Progenitor cell of endocrine pancreas (in vitro differentiated cells): ENCODE data around the gene KCNMB2. TPM values are rescaled to one million over a fixed set of nuclear protein-coding genes. Genes with fewer than 3 reads are reported as not detected.
A peak's percentile ranks its signal among the peaks of the same experiment; 100 is the strongest.

ENCODE experiments used
- DNase-seq: peaks from one replicate; pipeline ENCODE4 v3.0.0; 2021; ENCODE audit warnings: low spot score; ENCODE audit not compliant: unreplicated experiment
- H3K27ac Mint-ChIP-seq: 2 replicates; pipeline ENCODE4 v1.8.0; 2021; ENCODE audit warnings: mild to moderate bottlenecking, moderate library complexity, mixed read lengths
- H3K27me3 Mint-ChIP-seq: 2 replicates; pipeline ENCODE4 v1.8.0; 2021; ENCODE audit warnings: mixed read lengths
- H3K36me3 Mint-ChIP-seq: 2 replicates; pipeline ENCODE4 v1.8.0; 2022; ENCODE audit warnings: mixed read lengths; ENCODE audit not compliant: insufficient read depth
- H3K4me1 Mint-ChIP-seq: 2 replicates; pipeline ENCODE4 v1.8.0; 2021; ENCODE audit warnings: low read depth, mixed read lengths
- H3K4me3 Mint-ChIP-seq: 2 replicates; pipeline ENCODE4 v1.8.0; 2021; ENCODE audit warnings: low read depth, mild to moderate bottlenecking, moderate library complexity, mixed read lengths
- H3K9me3 Mint-ChIP-seq: 2 replicates; pipeline ENCODE4 v1.8.0; 2021; ENCODE audit warnings: low read depth, mixed read lengths
- CTCF ChIP-seq: fragments of 200-600 bp; sonication (generic); IDR thresholded peaks from one replicate; pipeline ENCODE4 v1.5.0; 2021; ENCODE audit warnings: antibody characterized with exemption, mild to moderate bottlenecking; ENCODE audit not compliant: unreplicated experiment
- total RNA-seq: library from RNA; stranded (reverse); gene quantifications from 2 replicates; pipeline ENCODE4 v1.2.1, GENCODE V29; 2021

KCNMB2 gene
- total RNA-seq, 1 donor from 2014 or later: not detected

- no peaks in the 10 kb centered on the region for H3K36me3 Mint-ChIP-seq
- H3K4me1 Mint-ChIP-seq: peaks cover 8% of the 10 kb centered on the region
These were observed 8.3 kb upstream of the KCNMB2 start for GRCh38 chr3:178527981-178528380.

GRCh38 chr3:178529606-178530225 lies 6.5 kb upstream of the KCNMB2 start:
- peaks cover 24% of the 10 kb centered on the region for H3K27me3 Mint-ChIP-seq
- H3K9me3 Mint-ChIP-seq: peaks cover 7% of the 10 kb centered on the region
- no peaks in the 10 kb centered on the region for H3K36me3 Mint-ChIP-seq
- TF ChIP-seq CTCF: no peak
- H3K4me3 Mint-ChIP-seq: no peak overlapping the region
- DNase-seq: no peak
- peaks cover 8% of the 10 kb centered on the region for H3K4me1 Mint-ChIP-seq
- no peak overlapping the region for H3K27ac Mint-ChIP-seq

More at GRCh38 chr3:178527981-178528380, 8.3 kb upstream of the KCNMB2 start:
- DNase-seq: no peak
- Mint-ChIP-seq H3K9me3 (peaks cover 7% of the 10 kb centered on the region), H3K27me3 (peaks cover 16% of the 10 kb centered on the region), H3K27ac (no peak overlapping the region), H3K4me3 (no peak overlapping the region)
- TF ChIP-seq CTCF: no peak

GRCh38 chr3:178532476-178532875 lies 3.8 kb upstream of the KCNMB2 start:
- Mint-ChIP-seq H3K4me3 (no peak overlapping the region), H3K27me3 (peaks cover 46% of the 10 kb centered on the region), H3K9me3 (peaks cover 7% of the 10 kb centered on the region), H3K36me3 (no peaks in the 10 kb centered on the region), H3K4me1 (peaks cover 13% of the 10 kb centered on the region), H3K27ac (peak overlapping the region; percentile 26)
- no peak for DNase-seq
- TF ChIP-seq CTCF: no peak

GRCh38 chr3:178537122-178537705 lies 978 bp downstream of the KCNMB2 start:
- no peak for DNase-seq
- Mint-ChIP-seq H3K4me3 (peak overlapping the region; percentile 71), H3K27ac (no peak overlapping the region), H3K9me3 (no peaks in the 10 kb centered on the region), H3K4me1 (peaks cover 15% of the 10 kb centered on the region), H3K36me3 (no peaks in the 10 kb centered on the region), H3K27me3 (peaks cover 56% of the 10 kb centered on the region)
- no peak for TF ChIP-seq CTCF

- no peak for TF ChIP-seq CTCF
- no peaks in the 10 kb centered on the region for H3K36me3 Mint-ChIP-seq
- no peaks in the 10 kb centered on the region for H3K9me3 Mint-ChIP-seq
- DNase-seq: no peak
- H3K27ac Mint-ChIP-seq: no peak overlapping the region
- H3K4me1 Mint-ChIP-seq: peaks cover 15% of the 10 kb centered on the region
- H3K4me3 Mint-ChIP-seq: no peak overlapping the region
- H3K27me3 Mint-ChIP-seq: peaks cover 51% of the 10 kb centered on the region
These were observed 1.8 kb downstream of the KCNMB2 start for GRCh38 chr3:178538056-178538455.
